B cell (primary cell): ENCODE data around the gene ATP5MC2. TPM values are rescaled to one million over a fixed set of nuclear protein-coding genes. Genes with fewer than 3 reads are reported as not detected.

Experiments
- ATAC-seq: fragments of 200-7000 bp; cut with Tn5 transposase; one replicate; pipeline ENCODE4 v1.10.0; 2021; ENCODE audit warnings: low read depth, mild to moderate bottlenecking, moderate number of reproducible peaks, moderate library complexity
- CTCF ChIA-PET: fragments of 350-600 bp; sonication (Branson Sonifier 250); formaldehyde crosslinking; loops from one replicate; lab custom pipeline; 2021; ENCODE audit warnings: antibody characterized with exemption, inconsistent platforms; lab: Charles Lee
- POLR2A ChIA-PET: fragments of 350-600 bp; sonication (Branson Sonifier 250); formaldehyde crosslinking; loops from one replicate; lab custom pipeline; 2021; ENCODE audit warnings: antibody characterized with exemption; lab: Charles Lee
- DNase-seq: peaks from one replicate; pipeline ENCODE4 v3.0.0; 2013
- H2AFZ ChIP-seq: 2 replicates; pipeline ENCODE4 v1.6.1; 2012; ENCODE audit warnings: mild to moderate bottlenecking, low read depth, low read length; ENCODE audit not compliant: insufficient read depth, poor library complexity, severe bottlenecking
- H3K27ac ChIP-seq, 2 donors: 1 replicate in 1 of 2; 2 replicates in 1 of 2; pipeline ENCODE4 v1.5.1; 2012 to 2013; ENCODE audit warnings: low read length in 2 of 2, mild to moderate bottlenecking in 2 of 2, moderate library complexity in 1 of 2
- H3K27me3 ChIP-seq, 4 experiments: fragments of 200-600 bp in 1 of 4; sonication (generic) in 1 of 4; replicated peaks in 1 of 4; 1 replicate in 2 of 4; 2 replicates in 2 of 4; pipeline versions ENCODE4 v1.6.1 to v1.7.0; 2013 to 2016; ENCODE audit warnings: low read length in 3 of 4, mild to moderate bottlenecking in 2 of 4, mixed read lengths in 1 of 4, moderate library complexity in 1 of 4; ENCODE audit not compliant: insufficient read depth in 4 of 4, control insufficient read depth in 3 of 4; ENCODE audit errors: control extremely low read depth in 1 of 4
- H3K36me3 ChIP-seq, 2 experiments: replicated peaks in 1 of 2; 1 replicate in 1 of 2; 2 replicates in 1 of 2; pipeline versions ENCODE4 v1.6.1 to v1.7.1; 2013; ENCODE audit warnings: low read length in 1 of 2; ENCODE audit not compliant: insufficient read depth in 2 of 2, control insufficient read depth in 1 of 2; ENCODE audit errors: control extremely low read depth in 1 of 2, extremely low read depth in 1 of 2
- H3K4me1 ChIP-seq, 2 donors: fragments of 200-600 bp in 1 of 2; sonication (generic) in 1 of 2; 1 replicate in 1 of 2; 2 replicates in 1 of 2; pipeline versions ENCODE4 v1.5.1 to v1.6.1; 2013 to 2017; ENCODE audit warnings: low read length in 2 of 2; ENCODE audit not compliant: control insufficient read depth in 2 of 2, insufficient read depth in 2 of 2
- H3K4me2 ChIP-seq: replicated peaks from 2 replicates; pipeline ENCODE3; 2012; ENCODE audit warnings: mild to moderate bottlenecking, low read depth, low read length; ENCODE audit not compliant: poor library complexity, severe bottlenecking
- H3K4me3 ChIP-seq, 5 experiments: fragments of 200-600 bp in 1 of 5; sonication (generic) in 1 of 5; 1 replicate in 3 of 5; 2 replicates in 2 of 5; pipeline versions ENCODE4 v1.5.1 to v1.7.0; 2011 to 2016; ENCODE audit warnings: low read length in 4 of 5, mild to moderate bottlenecking in 4 of 5, low read depth in 2 of 5, control low read depth in 1 of 5, moderate library complexity in 1 of 5; ENCODE audit not compliant: insufficient read depth in 1 of 5; ENCODE audit errors: control extremely low read depth in 1 of 5, extremely low read depth in 1 of 5
- H3K79me2 ChIP-seq: fragments of 200-600 bp; sonication (generic); one replicate; pipeline ENCODE4 v1.6.0; 2016; ENCODE audit warnings: low read length; ENCODE audit not compliant: control insufficient read depth, insufficient read depth
- H3K9ac ChIP-seq: fragments of 200-600 bp; sonication (generic); 2 replicates; pipeline ENCODE4 v1.6.1; 2017; ENCODE audit warnings: mild to moderate bottlenecking, low read length, moderate library complexity
- H3K9me3 ChIP-seq, 3 donors: one replicate each; pipeline versions ENCODE4 v1.6.1 to v1.7.1; 2013; ENCODE audit warnings: low read length in 2 of 3; ENCODE audit not compliant: control insufficient read depth in 2 of 3, insufficient read depth in 1 of 3; ENCODE audit errors: control extremely low read depth in 1 of 3
- H4K20me1 ChIP-seq: 2 replicates; pipeline ENCODE4 v1.6.0; 2012; ENCODE audit warnings: mild to moderate bottlenecking, low read length; ENCODE audit not compliant: insufficient read depth, control insufficient read depth, poor library complexity, severe bottlenecking
- H3K27ac Mint-ChIP-seq: one replicate; pipeline ENCODE4 v1.8.0; 2021; ENCODE audit warnings: mixed read lengths
- H3K27me3 Mint-ChIP-seq: one replicate; pipeline ENCODE4 v1.8.0; 2021; ENCODE audit warnings: mixed read lengths
- H3K4me1 Mint-ChIP-seq: one replicate; pipeline ENCODE4 v1.8.0; 2021; ENCODE audit warnings: mixed read lengths
- H3K4me3 Mint-ChIP-seq: one replicate; pipeline ENCODE4 v1.8.0; 2021; ENCODE audit warnings: mixed read lengths
- H3K9me3 Mint-ChIP-seq: one replicate; pipeline ENCODE4 v1.8.0; 2022; ENCODE audit warnings: mixed read lengths; ENCODE audit not compliant: insufficient read depth
- EZH2 ChIP-seq: IDR thresholded peaks from 2 replicates; pipeline ENCODE4 v1.6.1; 2012; ENCODE audit warnings: borderline replicate concordance, low read depth, mild to moderate bottlenecking, moderate library complexity, low read length; ENCODE audit not compliant: insufficient read depth, poor library complexity, severe bottlenecking
- WGBS: methylation state at CpG from one replicate; pipeline ENCODE4 v1.1.5; 2013; ENCODE audit warnings: missing lambda C conversion rate; ENCODE audit not compliant: insufficient coverage; 5-methylcytosine and 5-hydroxymethylcytosine counted together
- intact Hi-C: fragments of 100-400 bp; cut with micrococcal nuclease; formaldehyde crosslinking; loops from one replicate; pipeline ENCODE4 v1.10.0; 2022
- polyA plus RNA-seq: library from polyadenylated mRNA; depleted of rRNA; stranded (reverse); fragments of >200 nt; gene quantifications from 2 replicates; pipeline ENCODE4 v1.2.3, GENCODE V29; 2012
- total RNA-seq, 2 donors: library from RNA; stranded (reverse); fragments of 120-200 nt in 1 of 2; gene quantifications; 1 replicate in 1 of 2; 2 replicates in 1 of 2; pipeline versions ENCODE4 v1.2.3 to v1.2.4, GENCODE V29; 2013 to 2022
- TF ChIP-seq, protein P1 (sequence below): fragments of 200-600 bp; IDR thresholded peaks from one replicate; pipeline ENCODE4 v1.8.0; 2022; ENCODE audit warnings: antibody characterized with exemption, mild to moderate bottlenecking

ATP5MC2 gene
- total and polyA plus RNA-seq, 2 donors (not counting 1 experiment from before 2014, with no cell fraction given), result 212 to 435 TPM

GRCh38 chr12:53717319-53717718, 41.4 kb upstream of the ATP5MC2 start:
- POLR2A ChIA-PET, result no interaction called here
- no peak overlapping the region for H3K9ac ChIP-seq
- TF ChIP-seq, protein P1, sequence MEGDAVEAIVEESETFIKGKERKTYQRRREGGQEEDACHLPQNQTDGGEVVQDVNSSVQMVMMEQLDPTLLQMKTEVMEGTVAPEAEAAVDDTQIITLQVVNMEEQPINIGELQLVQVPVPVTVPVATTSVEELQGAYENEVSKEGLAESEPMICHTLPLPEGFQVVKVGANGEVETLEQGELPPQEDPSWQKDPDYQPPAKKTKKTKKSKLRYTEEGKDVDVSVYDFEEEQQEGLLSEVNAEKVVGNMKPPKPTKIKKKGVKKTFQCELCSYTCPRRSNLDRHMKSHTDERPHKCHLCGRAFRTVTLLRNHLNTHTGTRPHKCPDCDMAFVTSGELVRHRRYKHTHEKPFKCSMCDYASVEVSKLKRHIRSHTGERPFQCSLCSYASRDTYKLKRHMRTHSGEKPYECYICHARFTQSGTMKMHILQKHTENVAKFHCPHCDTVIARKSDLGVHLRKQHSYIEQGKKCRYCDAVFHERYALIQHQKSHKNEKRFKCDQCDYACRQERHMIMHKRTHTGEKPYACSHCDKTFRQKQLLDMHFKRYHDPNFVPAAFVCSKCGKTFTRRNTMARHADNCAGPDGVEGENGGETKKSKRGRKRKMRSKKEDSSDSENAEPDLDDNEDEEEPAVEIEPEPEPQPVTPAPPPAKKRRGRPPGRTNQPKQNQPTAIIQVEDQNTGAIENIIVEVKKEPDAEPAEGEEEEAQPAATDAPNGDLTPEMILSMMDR, result no peak
- TF ChIP-seq EZH2, result no peak
- intact Hi-C loops, result no loop called here
- Mint-ChIP-seq H3K4me3 (no peak overlapping the region), H3K27me3 (no peaks in the 10 kb centered on the region), H3K4me1 (no peaks in the 10 kb centered on the region), H3K9me3 (no peaks in the 10 kb centered on the region), H3K27ac (no peak overlapping the region)
- no peak overlapping the region for H2AFZ ChIP-seq
- H3K27me3 ChIP-seq, result no peaks in the 10 kb centered on the region
- H3K79me2 ChIP-seq, result no peaks in the 10 kb centered on the region
- H3K9me3 ChIP-seq, result no peaks in the 10 kb centered on the region
- 93% methylated on average over 5 of the region's 5 CpGs for WGBS
- ATAC-seq, result no peak
- H3K4me2 ChIP-seq, result no peak overlapping the region
- H3K27ac ChIP-seq, result no peak overlapping the region
- CTCF ChIA-PET, result interaction anchor here (0.9 to 5.1 kb wide), 2 partner anchors 23 to 27 kb away, joined by 4 to 39 read pairs; no protein-coding TSS in a partner anchor
- no peaks in the 10 kb centered on the region for H3K4me1 ChIP-seq
- H3K4me3 ChIP-seq, result no peak overlapping the region
- peaks cover 3 to 72% of the 10 kb centered on the region in 2 experiments for H3K36me3 ChIP-seq
- no peak for DNase-seq
- H4K20me1 ChIP-seq, result no peaks in the 10 kb centered on the region

- DNase-seq, result no peak
- POLR2A ChIA-PET, result no interaction called here
- no peak overlapping the region for H3K27ac ChIP-seq
These were observed 38.1 kb upstream of the ATP5MC2 start for GRCh38 chr12:53714004-53714403.

More at GRCh38 chr12:53714004-53714403, 38.1 kb upstream of the ATP5MC2 start:
- intact Hi-C loops, result loop anchor here (1.0 kb wide), 1 partner anchor 44 kb away; no protein-coding TSS in a partner anchor
- Mint-ChIP-seq H3K27me3 (no peaks in the 10 kb centered on the region), H3K9me3 (no peaks in the 10 kb centered on the region), H3K4me1 (peaks cover 3% of the 10 kb centered on the region), H3K4me3 (no peak overlapping the region), H3K27ac (no peak overlapping the region)
- no CpG with 5 or more reads among the region's 4 CpGs for WGBS
- CTCF ChIA-PET, result interaction anchor here (1.4 to 1.8 kb wide), 2 partner anchors 30 to 32 kb away, joined by 8 read pairs; no protein-coding TSS in a partner anchor
- H2AFZ ChIP-seq, result no peak overlapping the region
- no peaks in the 10 kb centered on the region for H3K27me3 ChIP-seq
- peaks cover 0 to 43% of the 10 kb centered on the region in 2 experiments for H3K36me3 ChIP-seq
- H3K79me2 ChIP-seq, result no peaks in the 10 kb centered on the region
- TF ChIP-seq, protein P1, result no peak
- TF ChIP-seq EZH2, result no peak
- no peak overlapping the region for H3K9ac ChIP-seq
- ATAC-seq, result no peak
- H3K4me3 ChIP-seq, result no peak overlapping the region
- H4K20me1 ChIP-seq, result no peaks in the 10 kb centered on the region
- H3K9me3 ChIP-seq, result no peaks in the 10 kb centered on the region
- H3K4me1 ChIP-seq, result peaks cover 0 to 5% of the 10 kb centered on the region in 2 donors
- H3K4me2 ChIP-seq, result no peak overlapping the region
